ENCODE measurements around the gene PEX14.
"Not testable (repeated sequence)": the region's sequence is repeated elsewhere in the genome, so short reads cannot be mapped to it uniquely, and the experiment has no call there.

PEX14 gene

GRCh38 chr1:10450836-10451235 lies 23.9 kb upstream of the PEX14 start:
- no peaks in the 10 kb centered on the region for H3K4me1 ChIP-seq (ENCODE audit: control insufficient read depth in 2 of 2, insufficient read depth in 2 of 2, low read length in 2 of 2)
- no peak overlapping the region for H3K9ac ChIP-seq (ENCODE audit: low read depth in 1 of 2, low read length in 2 of 2)
- H3K27me3 ChIP-seq (ENCODE audit: control insufficient read depth in 2 of 2, insufficient read depth in 2 of 2, low read length in 2 of 2) = no peaks in the 10 kb centered on the region
- no peak overlapping the region for H3K27ac ChIP-seq (ENCODE audit: low read depth in 2 of 2, low read length in 2 of 2)
- H3K9me3 ChIP-seq (ENCODE audit: control insufficient read depth in 2 of 2, low read length in 2 of 2) = no peaks in the 10 kb centered on the region
- peaks cover 0 to 2% of the 10 kb centered on the region in 2 donors for H3K36me3 ChIP-seq (ENCODE audit: control insufficient read depth in 2 of 2, insufficient read depth in 2 of 2, low read length in 2 of 2)
- no peak overlapping the region for H3K4me3 ChIP-seq (ENCODE audit: low read length in 2 of 2)

DNA sequence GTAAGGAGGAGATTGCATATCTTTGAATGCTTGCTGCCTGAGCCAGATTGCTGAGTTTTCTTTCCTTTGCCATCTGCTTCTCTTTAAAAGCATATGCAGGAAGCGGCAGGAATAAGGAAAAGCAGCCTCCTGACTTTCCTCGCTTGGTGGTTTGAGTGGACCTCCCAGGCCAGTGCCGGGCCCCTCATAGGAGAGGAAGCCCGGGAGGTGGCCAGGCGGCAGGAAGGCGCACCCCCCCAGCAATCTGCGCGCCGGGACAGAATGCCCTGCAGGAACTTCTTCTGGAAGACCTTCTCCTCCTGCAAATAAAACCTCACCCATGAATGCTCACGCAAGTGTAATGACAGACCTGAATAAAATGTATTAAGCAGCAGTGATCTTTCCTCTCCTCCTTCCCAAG lies 23.5 kb upstream of the PEX14 start:
- Histone ChIP-seq H3K9me3 (ENCODE audit: control insufficient read depth in 2 of 2, low read length in 2 of 2) (no peaks in the 10 kb centered on the region), H3K4me3 (ENCODE audit: low read length in 2 of 2) (no peak overlapping the region), H3K4me1 (ENCODE audit: control insufficient read depth in 2 of 2, insufficient read depth in 2 of 2, low read length in 2 of 2) (no peaks in the 10 kb centered on the region), H3K9ac (ENCODE audit: low read depth in 1 of 2, low read length in 2 of 2) (no peak overlapping the region), H3K27me3 (ENCODE audit: control insufficient read depth in 2 of 2, insufficient read depth in 2 of 2, low read length in 2 of 2) (no peaks in the 10 kb centered on the region), H3K36me3 (ENCODE audit: control insufficient read depth in 2 of 2, insufficient read depth in 2 of 2, low read length in 2 of 2) (peaks cover 0 to 2% of the 10 kb centered on the region in 2 donors), H3K27ac (ENCODE audit: low read depth in 2 of 2, low read length in 2 of 2) (no peak overlapping the region)

DNA sequence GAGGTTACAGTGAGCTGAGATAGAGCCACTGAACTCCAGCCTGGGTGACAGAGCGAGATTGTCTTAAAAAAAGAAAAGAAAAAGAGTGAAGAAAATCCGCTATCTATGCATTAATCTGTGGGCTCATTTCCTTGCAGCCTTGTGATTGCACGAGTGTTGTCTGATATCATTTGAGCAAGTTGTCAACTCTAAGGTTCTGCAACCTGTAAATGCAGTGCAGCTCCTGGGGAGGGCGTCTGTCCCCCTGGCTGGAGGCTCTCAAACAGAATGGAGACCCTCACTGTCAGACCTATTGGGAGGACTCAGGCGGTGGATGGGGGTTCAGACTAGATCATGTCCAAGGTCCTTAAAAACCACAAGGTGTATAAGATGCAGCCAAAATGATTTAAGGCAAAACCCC lies 18.7 kb upstream of the PEX14 start:
- H3K9ac ChIP-seq (ENCODE audit: low read depth in 1 of 2, low read length in 2 of 2) = no peak overlapping the region
- H3K4me1 ChIP-seq (ENCODE audit: control insufficient read depth in 2 of 2, insufficient read depth in 2 of 2, low read length in 2 of 2) = no peaks in the 10 kb centered on the region
- no peak overlapping the region for H3K4me3 ChIP-seq (ENCODE audit: low read length in 2 of 2)
- H3K36me3 ChIP-seq (ENCODE audit: control insufficient read depth in 2 of 2, insufficient read depth in 2 of 2, low read length in 2 of 2) = peaks cover 0 to 7% of the 10 kb centered on the region in 2 donors
- no peaks in the 10 kb centered on the region for H3K9me3 ChIP-seq (ENCODE audit: control insufficient read depth in 2 of 2, low read length in 2 of 2)
- H3K27me3 ChIP-seq (ENCODE audit: control insufficient read depth in 2 of 2, insufficient read depth in 2 of 2, low read length in 2 of 2) = no peaks in the 10 kb centered on the region
- H3K27ac ChIP-seq (ENCODE audit: low read depth in 2 of 2, low read length in 2 of 2) = no peak overlapping the region

DNA sequence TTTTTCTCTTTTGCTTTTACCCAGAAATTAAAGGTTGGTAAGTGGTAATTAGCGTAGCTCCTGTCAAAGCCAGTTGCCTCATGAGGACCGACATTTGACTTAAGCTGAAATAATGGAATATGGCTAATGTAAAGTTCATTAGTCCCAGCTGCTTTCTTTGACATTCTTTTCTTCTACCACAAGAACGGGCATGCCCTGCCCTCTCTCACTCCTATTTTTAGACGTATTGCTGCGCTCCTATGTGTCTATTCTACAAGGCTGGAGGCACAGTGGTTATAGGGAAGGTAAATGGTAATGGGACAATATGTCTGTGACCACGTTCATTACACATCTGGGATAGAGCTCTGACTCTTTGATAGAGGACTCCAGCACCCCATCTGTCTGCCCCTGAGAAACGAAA lies 18.1 kb upstream of the PEX14 start:
- Histone ChIP-seq H3K9me3 (ENCODE audit: control insufficient read depth in 2 of 2, low read length in 2 of 2) (no peaks in the 10 kb centered on the region), H3K9ac (ENCODE audit: low read depth in 1 of 2, low read length in 2 of 2) (no peak overlapping the region), H3K27ac (ENCODE audit: low read depth in 2 of 2, low read length in 2 of 2) (no peak overlapping the region), H3K4me3 (ENCODE audit: low read length in 2 of 2) (no peak overlapping the region), H3K4me1 (ENCODE audit: control insufficient read depth in 2 of 2, insufficient read depth in 2 of 2, low read length in 2 of 2) (no peaks in the 10 kb centered on the region), H3K27me3 (ENCODE audit: control insufficient read depth in 2 of 2, insufficient read depth in 2 of 2, low read length in 2 of 2) (no peaks in the 10 kb centered on the region), H3K36me3 (ENCODE audit: control insufficient read depth in 2 of 2, insufficient read depth in 2 of 2, low read length in 2 of 2) (peaks cover 5 to 13% of the 10 kb centered on the region in 2 donors)

- H3K4me3 ChIP-seq (ENCODE audit: low read length in 2 of 2); H3K4me1 ChIP-seq (ENCODE audit: control insufficient read depth in 2 of 2, insufficient read depth in 2 of 2, low read length in 2 of 2); H3K27me3 ChIP-seq (ENCODE audit: control insufficient read depth in 2 of 2, insufficient read depth in 2 of 2, low read length in 2 of 2); H3K27ac ChIP-seq (ENCODE audit: low read depth in 2 of 2, low read length in 2 of 2); H3K9me3 ChIP-seq (ENCODE audit: control insufficient read depth in 2 of 2, low read length in 2 of 2); H3K9ac ChIP-seq (ENCODE audit: low read depth in 1 of 2, low read length in 2 of 2): not testable (repeated sequence)
- H3K36me3 ChIP-seq (ENCODE audit: control insufficient read depth in 2 of 2, insufficient read depth in 2 of 2, low read length in 2 of 2) = peaks cover 5 to 16% of the 10 kb centered on the region in 2 donors
These were observed 17.3 kb upstream of the PEX14 start for GRCh38 chr1:10457462-10457861.

DNA sequence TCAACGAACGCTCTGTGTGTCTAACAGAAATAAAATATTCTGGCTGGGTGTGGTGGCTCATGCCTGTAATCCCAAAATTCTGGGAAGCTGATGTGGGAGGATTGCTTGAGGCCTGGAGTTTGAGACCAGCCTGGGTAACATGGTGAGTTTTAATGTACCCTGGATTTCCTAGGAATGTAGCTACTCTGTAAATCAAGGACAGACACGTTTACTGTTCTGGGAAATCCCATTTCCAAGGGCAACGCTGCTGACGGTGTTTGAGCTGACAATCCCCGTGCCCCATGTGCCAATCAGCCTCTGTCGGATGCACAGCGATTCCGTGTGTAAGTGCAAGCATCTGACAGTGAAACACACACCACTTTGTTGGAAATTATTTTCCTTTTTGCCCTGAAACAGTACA lies 16.9 kb upstream of the PEX14 start:
- H3K4me3 ChIP-seq (ENCODE audit: low read length in 2 of 2) = no peak overlapping the region
- no peaks in the 10 kb centered on the region for H3K27me3 ChIP-seq (ENCODE audit: control insufficient read depth in 2 of 2, insufficient read depth in 2 of 2, low read length in 2 of 2)
- peaks cover 9 to 20% of the 10 kb centered on the region in 2 donors for H3K36me3 ChIP-seq (ENCODE audit: control insufficient read depth in 2 of 2, insufficient read depth in 2 of 2, low read length in 2 of 2)
- no peaks in the 10 kb centered on the region for H3K9me3 ChIP-seq (ENCODE audit: control insufficient read depth in 2 of 2, low read length in 2 of 2)
- no peak overlapping the region for H3K27ac ChIP-seq (ENCODE audit: low read depth in 2 of 2, low read length in 2 of 2)
- H3K9ac ChIP-seq (ENCODE audit: low read depth in 1 of 2, low read length in 2 of 2) = no peak overlapping the region
- H3K4me1 ChIP-seq (ENCODE audit: control insufficient read depth in 2 of 2, insufficient read depth in 2 of 2, low read length in 2 of 2) = no peaks in the 10 kb centered on the region

- H3K27ac ChIP-seq (ENCODE audit: low read depth in 2 of 2, low read length in 2 of 2) = no peak overlapping the region
- no peak overlapping the region for H3K4me3 ChIP-seq (ENCODE audit: low read length in 2 of 2)
- H3K9me3 ChIP-seq (ENCODE audit: control insufficient read depth in 2 of 2, low read length in 2 of 2) = no peaks in the 10 kb centered on the region
- H3K9ac ChIP-seq (ENCODE audit: low read depth in 1 of 2, low read length in 2 of 2) = no peak overlapping the region
- H3K27me3 ChIP-seq (ENCODE audit: control insufficient read depth in 2 of 2, insufficient read depth in 2 of 2, low read length in 2 of 2) = no peaks in the 10 kb centered on the region
- no peaks in the 10 kb centered on the region for H3K4me1 ChIP-seq (ENCODE audit: control insufficient read depth in 2 of 2, insufficient read depth in 2 of 2, low read length in 2 of 2)
- H3K36me3 ChIP-seq (ENCODE audit: control insufficient read depth in 2 of 2, insufficient read depth in 2 of 2, low read length in 2 of 2) = peaks cover 16 to 26% of the 10 kb centered on the region in 2 donors
These were observed 15.6 kb upstream of the PEX14 start for GRCh38 chr1:10459184-10459583.

DNA sequence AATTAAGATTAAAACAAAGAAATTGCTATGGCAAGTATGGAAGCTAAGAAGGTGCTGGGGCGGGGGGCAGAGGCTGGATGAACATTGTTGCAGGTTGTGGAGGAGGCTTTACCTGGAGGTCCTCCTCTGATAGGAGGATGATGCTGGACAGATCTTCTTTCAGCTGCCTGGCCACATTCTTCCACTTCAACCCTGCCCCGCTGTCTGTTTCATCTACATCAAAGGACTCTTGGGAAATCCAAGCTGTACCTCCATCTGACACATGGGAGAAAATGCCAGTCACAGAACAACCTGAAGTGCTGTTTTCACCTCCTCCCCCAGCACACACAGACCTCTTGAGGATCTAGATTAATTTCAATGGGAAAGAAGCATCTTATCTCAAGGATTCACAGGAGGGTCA lies 7.7 kb upstream of the PEX14 start:
- Histone ChIP-seq H3K27ac (ENCODE audit: low read depth in 2 of 2, low read length in 2 of 2) (no peak overlapping the region), H3K9me3 (ENCODE audit: control insufficient read depth in 2 of 2, low read length in 2 of 2) (no peaks in the 10 kb centered on the region), H3K27me3 (ENCODE audit: control insufficient read depth in 2 of 2, insufficient read depth in 2 of 2, low read length in 2 of 2) (no peaks in the 10 kb centered on the region), H3K4me3 (ENCODE audit: low read length in 2 of 2) (no peak overlapping the region), H3K9ac (ENCODE audit: low read depth in 1 of 2, low read length in 2 of 2) (no peak overlapping the region), H3K4me1 (ENCODE audit: control insufficient read depth in 2 of 2, insufficient read depth in 2 of 2, low read length in 2 of 2) (peaks cover 9 to 11% of the 10 kb centered on the region in 2 donors), H3K36me3 (ENCODE audit: control insufficient read depth in 2 of 2, insufficient read depth in 2 of 2, low read length in 2 of 2) (peaks cover 34 to 35% of the 10 kb centered on the region in 2 donors)

GRCh38 chr1:10470043-10470442 lies 4.7 kb upstream of the PEX14 start:
- H3K27me3 ChIP-seq (ENCODE audit: control insufficient read depth in 2 of 2, insufficient read depth in 2 of 2, low read length in 2 of 2) = no peaks in the 10 kb centered on the region
- no peak overlapping the region for H3K9ac ChIP-seq (ENCODE audit: low read depth in 1 of 2, low read length in 2 of 2)

DNA sequence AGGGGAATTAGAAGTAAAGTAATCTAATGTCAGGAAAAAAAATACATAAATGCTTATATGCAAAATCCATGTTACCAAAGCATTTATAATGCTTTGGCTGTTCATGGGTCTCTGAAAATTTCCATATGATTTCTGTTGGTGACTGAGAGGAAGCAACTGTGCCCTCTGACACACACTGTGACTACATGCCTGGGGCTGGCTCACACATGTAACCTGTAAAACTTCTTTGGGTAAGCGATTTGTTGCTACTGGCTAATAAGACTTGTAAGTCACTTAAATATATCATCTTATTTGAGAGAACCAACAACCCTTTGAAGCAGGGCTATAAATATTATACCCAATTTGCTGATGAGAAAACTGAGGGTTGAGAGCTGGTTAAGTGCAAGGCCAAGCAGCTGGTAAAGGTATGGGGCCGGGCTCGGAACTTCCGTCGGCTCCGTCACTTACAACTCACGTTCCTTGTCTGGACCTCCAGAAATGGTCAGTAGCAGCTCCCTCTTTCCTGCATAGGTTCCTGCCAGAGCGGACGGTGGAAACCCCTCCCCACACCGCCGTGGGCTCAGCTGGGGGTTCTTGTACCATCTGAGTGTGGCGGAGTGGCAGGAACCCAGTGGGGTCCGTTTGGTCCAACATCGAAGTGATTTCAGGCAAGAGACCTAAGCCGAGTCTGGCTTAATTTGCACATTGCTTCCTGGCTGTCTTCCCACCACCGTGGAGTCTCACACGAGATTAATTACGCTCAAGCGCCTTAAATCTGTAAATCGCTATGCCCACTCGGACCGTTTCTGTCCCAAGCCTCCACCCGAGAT lies 3.1 kb upstream of the PEX14 start:
- peak overlapping the region; percentile 80 to 90 for H3K4me3 ChIP-seq (ENCODE audit: low read length in 2 of 2)
- H3K9me3 ChIP-seq (ENCODE audit: control insufficient read depth in 2 of 2, low read length in 2 of 2) = no peaks in the 10 kb centered on the region
- peak overlapping the region; percentile 34 to 52 for H3K27ac ChIP-seq (ENCODE audit: low read depth in 2 of 2, low read length in 2 of 2)
- H3K27me3 ChIP-seq (ENCODE audit: control insufficient read depth in 2 of 2, insufficient read depth in 2 of 2, low read length in 2 of 2) = no peaks in the 10 kb centered on the region
- H3K36me3 ChIP-seq (ENCODE audit: control insufficient read depth in 2 of 2, insufficient read depth in 2 of 2, low read length in 2 of 2) = peaks cover 15 to 16% of the 10 kb centered on the region in 2 donors
- peak overlapping the region; percentile 74 to 81 for H3K9ac ChIP-seq (ENCODE audit: low read depth in 1 of 2, low read length in 2 of 2)
- H3K4me1 ChIP-seq (ENCODE audit: control insufficient read depth in 2 of 2, insufficient read depth in 2 of 2, low read length in 2 of 2) = peaks cover 20 to 24% of the 10 kb centered on the region in 2 donors

More at GRCh38 chr1:10470043-10470442, 4.7 kb upstream of the PEX14 start:
- H3K9me3 ChIP-seq (ENCODE audit: control insufficient read depth in 2 of 2, low read length in 2 of 2) = no peaks in the 10 kb centered on the region
- peaks cover 12 to 14% of the 10 kb centered on the region in 2 donors for H3K4me1 ChIP-seq (ENCODE audit: control insufficient read depth in 2 of 2, insufficient read depth in 2 of 2, low read length in 2 of 2)
- H3K27ac ChIP-seq (ENCODE audit: low read depth in 2 of 2, low read length in 2 of 2) = no peak overlapping the region
- H3K36me3 ChIP-seq (ENCODE audit: control insufficient read depth in 2 of 2, insufficient read depth in 2 of 2, low read length in 2 of 2) = peaks cover 18% of the 10 kb centered on the region in 2 donors
- no peak overlapping the region for H3K4me3 ChIP-seq (ENCODE audit: low read length in 2 of 2)
